Measurements from ENCODE around the gene KRT8.

The KRT8 gene

DNA sequence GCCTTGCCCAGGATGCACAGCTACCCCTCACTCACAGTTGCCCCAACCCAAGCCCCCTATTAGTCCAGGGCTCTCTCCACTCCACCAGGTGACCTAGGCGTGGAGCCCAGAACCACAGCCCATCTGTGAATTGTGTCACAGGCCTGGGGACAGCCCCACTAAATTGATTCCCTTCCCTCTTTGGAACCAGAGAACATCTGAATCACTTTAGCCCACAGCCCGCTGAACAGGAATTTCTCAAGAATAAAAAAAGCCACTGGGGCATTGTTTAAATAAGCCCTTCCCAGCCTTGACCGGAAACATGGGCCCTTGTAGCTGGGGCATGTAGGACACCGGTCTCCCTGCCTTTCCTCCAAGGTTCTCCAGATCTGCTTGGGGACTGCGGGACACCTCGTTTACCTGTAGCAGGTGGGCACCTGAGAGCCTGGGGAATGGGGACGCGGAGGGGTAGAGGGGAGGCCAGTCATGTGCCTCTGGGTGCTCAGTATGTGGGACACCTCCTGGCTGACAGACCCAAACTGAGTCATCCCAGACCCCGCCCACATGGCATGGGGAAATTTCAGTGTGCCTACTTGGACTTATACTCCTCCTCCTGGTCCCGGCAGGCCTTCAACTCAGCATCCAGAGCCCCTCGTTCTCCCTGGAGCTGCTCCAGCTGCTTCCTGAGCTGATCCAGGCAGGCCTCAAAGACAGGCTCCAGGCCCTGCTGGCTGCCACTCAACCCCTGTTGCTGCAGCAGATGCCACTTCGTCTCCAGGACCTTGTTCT is 57.4 kb downstream of the KRT8 start:
- no peak for DNase-seq (ENCODE audit: low read depth)
